Measurements from ENCODE around the gene KCNS3. TPM values are rescaled to one million over a fixed set of nuclear protein-coding genes. Genes with fewer than 3 reads are reported as not detected.

KCNS3 gene
- total RNA-seq, 2 donors from 2014 or later = not detected

Other genes starting within 250 kb of the KCNS3 start
- 10 to 100 TPM; 25.1 to 31.0 TPM for gene SMC6, start 124.9 kb upstream of the KCNS3 start, total RNA-seq
- 10 to 100 TPM; 33.1 to 35.2 TPM for gene GEN1, start 124.5 kb upstream of the KCNS3 start, total RNA-seq
- not detected for gene MSGN1, start 62.2 kb upstream of the KCNS3 start, total RNA-seq

Measured in activated T-cell treated with anti-CD3 and anti-CD28 coated beads, Interleukin-2, amount 50 U/mL, for 72 hours (primary cell).